Measurements from ENCODE around the gene ACAP3. TPM values are rescaled to one million over a fixed set of nuclear protein-coding genes. Genes with fewer than 3 reads are reported as not detected.

ACAP3 gene
- total RNA-seq, 3 donors from 2014 or later, result 19.7 to 33.4 (median 26.9) TPM

GRCh38 chr1:1259119-1259488, 48.6 kb downstream of the ACAP3 start:
- DNase-seq (ENCODE audit: low spot score in 2 of 2), result no peak
- Histone ChIP-seq H3K4me3 (no peak overlapping the region), H3K4me1 (no peaks in the 10 kb centered on the region), H3K36me3 (peaks cover 18% of the 10 kb centered on the region), H3K27me3 (no peaks in the 10 kb centered on the region), H3K27ac (no peak overlapping the region), H3K9me3 (no peaks in the 10 kb centered on the region)
- no peak for TF ChIP-seq POLR2A (IDR thresholded peaks at IDR 0.05)
- TF ChIP-seq, protein P1, sequence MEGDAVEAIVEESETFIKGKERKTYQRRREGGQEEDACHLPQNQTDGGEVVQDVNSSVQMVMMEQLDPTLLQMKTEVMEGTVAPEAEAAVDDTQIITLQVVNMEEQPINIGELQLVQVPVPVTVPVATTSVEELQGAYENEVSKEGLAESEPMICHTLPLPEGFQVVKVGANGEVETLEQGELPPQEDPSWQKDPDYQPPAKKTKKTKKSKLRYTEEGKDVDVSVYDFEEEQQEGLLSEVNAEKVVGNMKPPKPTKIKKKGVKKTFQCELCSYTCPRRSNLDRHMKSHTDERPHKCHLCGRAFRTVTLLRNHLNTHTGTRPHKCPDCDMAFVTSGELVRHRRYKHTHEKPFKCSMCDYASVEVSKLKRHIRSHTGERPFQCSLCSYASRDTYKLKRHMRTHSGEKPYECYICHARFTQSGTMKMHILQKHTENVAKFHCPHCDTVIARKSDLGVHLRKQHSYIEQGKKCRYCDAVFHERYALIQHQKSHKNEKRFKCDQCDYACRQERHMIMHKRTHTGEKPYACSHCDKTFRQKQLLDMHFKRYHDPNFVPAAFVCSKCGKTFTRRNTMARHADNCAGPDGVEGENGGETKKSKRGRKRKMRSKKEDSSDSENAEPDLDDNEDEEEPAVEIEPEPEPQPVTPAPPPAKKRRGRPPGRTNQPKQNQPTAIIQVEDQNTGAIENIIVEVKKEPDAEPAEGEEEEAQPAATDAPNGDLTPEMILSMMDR (IDR thresholded peaks at IDR 0.05), result no peak
- TF ChIP-seq POLR2AphosphoS5 (IDR thresholded peaks at IDR 0.05), result no peak
- intact Hi-C loops (cut with DNase I; ENCODE audit: low total_unique reads), result loop anchor here (5.0 kb wide), 1 partner anchor 183 kb away; no protein-coding TSS in a partner anchor

- DNase-seq (ENCODE audit: low spot score in 2 of 2), result no peak
- Histone ChIP-seq H3K4me1 (no peaks in the 10 kb centered on the region), H3K27ac (no peak overlapping the region), H3K36me3 (peaks cover 14% of the 10 kb centered on the region), H3K4me3 (no peak overlapping the region), H3K9me3 (no peaks in the 10 kb centered on the region), H3K27me3 (no peaks in the 10 kb centered on the region)
- TF ChIP-seq POLR2A (IDR thresholded peaks at IDR 0.05) (no peak), POLR2AphosphoS5 (IDR thresholded peaks at IDR 0.05) (no peak)
- TF ChIP-seq, protein P1 (IDR thresholded peaks at IDR 0.05), result no peak
- intact Hi-C loops (cut with DNase I; ENCODE audit: low total_unique reads), result loop anchor here (5.0 kb wide), 1 partner anchor 185 kb away; no protein-coding TSS in a partner anchor
These were observed 50.5 kb downstream of the ACAP3 start for GRCh38 chr1:1256956-1257871.

- Histone ChIP-seq H3K4me1 (no peaks in the 10 kb centered on the region), H3K27ac (no peak overlapping the region), H3K4me3 (no peak overlapping the region), H3K27me3 (no peaks in the 10 kb centered on the region), H3K36me3 (peaks cover 11% of the 10 kb centered on the region), H3K9me3 (no peaks in the 10 kb centered on the region)
- DNase-seq (ENCODE audit: low spot score in 2 of 2), result no peak
- no peak for TF ChIP-seq POLR2AphosphoS5 (IDR thresholded peaks at IDR 0.05)
- TF ChIP-seq, protein P1 (IDR thresholded peaks at IDR 0.05), result no peak
- TF ChIP-seq POLR2A (IDR thresholded peaks at IDR 0.05), result no peak
- intact Hi-C loops (cut with DNase I; ENCODE audit: low total_unique reads), result loop anchor here (5.0 kb wide), 1 partner anchor 187 kb away; no protein-coding TSS in a partner anchor
These were observed 52.1 kb downstream of the ACAP3 start for GRCh38 chr1:1255611-1256010.

GRCh38 chr1:1255078-1255477, 52.7 kb downstream of the ACAP3 start:
- TF ChIP-seq POLR2AphosphoS5 (IDR thresholded peaks at IDR 0.05), result no peak

GRCh38 chr1:1254667-1254998, 53.1 kb downstream of the ACAP3 start:
- Histone ChIP-seq H3K4me1 (no peaks in the 10 kb centered on the region), H3K9me3 (no peaks in the 10 kb centered on the region), H3K27me3 (no peaks in the 10 kb centered on the region), H3K27ac (no peak overlapping the region), H3K36me3 (peaks cover 11% of the 10 kb centered on the region), H3K4me3 (no peak overlapping the region)
- TF ChIP-seq, protein P1 (IDR thresholded peaks at IDR 0.05), result no peak
- TF ChIP-seq POLR2A (IDR thresholded peaks at IDR 0.05) (no peak), POLR2AphosphoS5 (IDR thresholded peaks at IDR 0.05) (no peak)
- DNase-seq (ENCODE audit: low spot score in 2 of 2), result no peak
- intact Hi-C loops (cut with DNase I; ENCODE audit: low total_unique reads), result no loop called here

More at GRCh38 chr1:1255078-1255477, 52.7 kb downstream of the ACAP3 start:
- H3K4me1 ChIP-seq, result no peaks in the 10 kb centered on the region
- no peaks in the 10 kb centered on the region for H3K27me3 ChIP-seq
- no peak overlapping the region for H3K4me3 ChIP-seq
- peaks cover 11% of the 10 kb centered on the region for H3K36me3 ChIP-seq
- no peak for DNase-seq (ENCODE audit: low spot score in 2 of 2)
- H3K9me3 ChIP-seq, result no peaks in the 10 kb centered on the region
- intact Hi-C loops (cut with DNase I; ENCODE audit: low total_unique reads), result loop anchor here (5.0 kb wide), 1 partner anchor 187 kb away; no protein-coding TSS in a partner anchor
- no peak overlapping the region for H3K27ac ChIP-seq

Data from breast epithelium (tissue), 4 donors.